ENCODE data around the gene IRAK2. TPM values are rescaled to one million over a fixed set of nuclear protein-coding genes. Genes with fewer than 3 reads are reported as not detected.
A peak's percentile ranks its signal among the peaks of the same experiment; 100 is the strongest.

The IRAK2 gene
- total RNA-seq, 1 donor from 2014 or later = 0.26 TPM

GRCh38 chr3:10194328-10195071 is 29.8 kb downstream of the IRAK2 start:
- no peak for TF ChIP-seq EZH2phosphoT487 (IDR thresholded peaks at IDR 0.05)
- Histone ChIP-seq H3K27me3 (no peaks in the 10 kb centered on the region), H3K4me2 (no peak overlapping the region), H3K27ac (no peak overlapping the region), H3K79me2 (ENCODE audit: low read depth) (no peaks in the 10 kb centered on the region), H3K9me3 (ENCODE audit: low read depth) (no peaks in the 10 kb centered on the region), H3K9ac (no peak overlapping the region), H3K4me1 (no peaks in the 10 kb centered on the region), H3F3A (ENCODE audit: low read depth) (no peaks in the 10 kb centered on the region), H4K20me1 (ENCODE audit: low read depth) (no peaks in the 10 kb centered on the region), H2AFZ (replicated peaks) (no peak overlapping the region), H3K4me3 (no peak overlapping the region), H3K36me3 (no peaks in the 10 kb centered on the region)
- Mint-ChIP-seq H3K27me3 (ENCODE audit: insufficient read depth, low read depth) (peaks cover 14% of the 10 kb centered on the region), H3K36me3 (no peaks in the 10 kb centered on the region), H3K9me3 (no peaks in the 10 kb centered on the region), H3K27ac (peak overlapping the region; percentile 29), H3K4me1 (peaks cover 39% of the 10 kb centered on the region), H3K4me3 (no peak overlapping the region)
- DNase-seq (ENCODE audit: low spot score) = no peak

- H3K4me3 ChIP-seq = no peak overlapping the region
- H3F3A ChIP-seq (ENCODE audit: low read depth) = no peaks in the 10 kb centered on the region
- TF ChIP-seq EZH2phosphoT487 (IDR thresholded peaks at IDR 0.05) = no peak
- no peak for TF ChIP-seq CTCF (IDR thresholded peaks at IDR 0.05)
- no peak for TF ChIP-seq EZH2 (IDR thresholded peaks at IDR 0.05)
- Mint-ChIP-seq H3K4me3 (no peak overlapping the region), H3K27me3 (ENCODE audit: insufficient read depth, low read depth) (peaks cover 11% of the 10 kb centered on the region), H3K4me1 (peaks cover 39% of the 10 kb centered on the region), H3K9me3 (no peaks in the 10 kb centered on the region), H3K36me3 (no peaks in the 10 kb centered on the region), H3K27ac (peak overlapping the region; percentile 29)
- H3K9ac ChIP-seq = no peak overlapping the region
- no peak overlapping the region for H2AFZ ChIP-seq (replicated peaks)
- H3K79me2 ChIP-seq (ENCODE audit: low read depth) = no peaks in the 10 kb centered on the region
- DNase-seq (ENCODE audit: low spot score) = no peak
- no peak overlapping the region for H3K4me2 ChIP-seq
- no peaks in the 10 kb centered on the region for H3K36me3 ChIP-seq
- H3K4me1 ChIP-seq = no peaks in the 10 kb centered on the region
- H3K27me3 ChIP-seq = no peaks in the 10 kb centered on the region
- no peaks in the 10 kb centered on the region for H3K9me3 ChIP-seq (ENCODE audit: low read depth)
- no peaks in the 10 kb centered on the region for H4K20me1 ChIP-seq (ENCODE audit: low read depth)
- H3K27ac ChIP-seq = no peak overlapping the region
Observed at GRCh38 chr3:10195366-10196089, 30.8 kb downstream of the IRAK2 start.

GRCh38 chr3:10196389-10197052 is 31.8 kb downstream of the IRAK2 start:
- Histone ChIP-seq H3K4me3 (no peak overlapping the region), H2AFZ (replicated peaks) (no peak overlapping the region), H3K4me2 (no peak overlapping the region), H3K9ac (no peak overlapping the region), H3K4me1 (no peaks in the 10 kb centered on the region), H4K20me1 (ENCODE audit: low read depth) (no peaks in the 10 kb centered on the region), H3K27me3 (no peaks in the 10 kb centered on the region), H3F3A (ENCODE audit: low read depth) (no peaks in the 10 kb centered on the region), H3K36me3 (no peaks in the 10 kb centered on the region), H3K79me2 (ENCODE audit: low read depth) (no peaks in the 10 kb centered on the region), H3K9me3 (ENCODE audit: low read depth) (no peaks in the 10 kb centered on the region), H3K27ac (no peak overlapping the region)
- no peak for DNase-seq (ENCODE audit: low spot score)
- Mint-ChIP-seq H3K9me3 (no peaks in the 10 kb centered on the region), H3K4me3 (no peak overlapping the region), H3K36me3 (no peaks in the 10 kb centered on the region), H3K4me1 (peaks cover 37% of the 10 kb centered on the region), H3K27me3 (ENCODE audit: insufficient read depth, low read depth) (peaks cover 12% of the 10 kb centered on the region), H3K27ac (peak overlapping the region; percentile 40)
- TF ChIP-seq CTCF (IDR thresholded peaks at IDR 0.05) (no peak), EZH2 (IDR thresholded peaks at IDR 0.05) (no peak), EZH2phosphoT487 (IDR thresholded peaks at IDR 0.05) (no peak)
